Measurements from ENCODE around the gene TENM4.

The TENM4 gene

DNA sequence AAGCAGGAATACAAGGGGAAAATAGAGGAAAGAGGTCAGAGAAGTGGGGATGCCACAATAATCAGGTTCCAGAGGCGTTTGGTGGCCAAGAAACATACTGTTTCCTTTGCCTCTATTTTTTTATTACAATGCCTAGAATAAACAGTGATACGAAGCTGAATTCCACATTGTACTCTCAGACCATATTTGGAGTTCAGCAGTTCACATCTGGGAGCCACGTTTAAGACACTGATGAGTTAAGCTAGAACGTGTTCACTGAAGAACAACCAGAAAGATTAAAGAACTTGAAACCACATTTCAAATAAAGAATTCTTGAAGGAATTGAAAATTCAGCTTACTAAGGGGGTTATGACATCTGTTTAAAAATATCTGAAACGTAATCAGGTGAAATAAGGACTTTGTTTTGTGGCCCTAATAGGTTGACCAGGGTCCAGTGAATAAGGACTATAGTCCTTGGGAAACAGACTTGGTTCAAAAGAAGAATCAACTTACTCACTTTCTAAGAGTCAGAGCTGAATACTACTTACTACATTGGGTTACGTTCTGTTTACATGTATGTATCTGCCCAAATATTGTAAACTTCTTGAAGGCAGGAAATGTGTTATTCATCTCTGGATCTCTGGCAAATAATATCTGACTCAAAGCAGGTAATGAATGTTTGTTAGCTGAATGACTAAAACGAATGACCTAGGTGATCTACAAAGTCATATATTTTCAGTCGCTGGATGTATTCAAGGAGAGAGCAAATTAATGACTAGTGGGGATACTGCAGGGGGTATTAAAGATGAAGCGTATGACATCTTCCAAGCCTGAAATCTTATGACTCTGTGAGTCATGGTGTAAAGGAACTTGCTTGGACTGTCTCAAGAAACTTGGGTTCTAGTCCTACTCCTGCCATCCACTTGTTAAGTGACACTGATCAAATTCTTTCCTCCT lies 619.2 kb downstream of the TENM4 start:
- CTCF ChIA-PET: interaction anchor here (0.7 to 2.6 kb wide), 7 partner anchors 11 to 176 kb away, joined by 3 to 8 read pairs (median 4); no protein-coding TSS in a partner anchor
- POLR2A ChIA-PET: no interaction called here
- no peak for DNase-seq (ENCODE audit: low read depth, low spot score)
- H3K4me3 ChIP-seq (ENCODE audit: low read depth, low read length): no peak overlapping the region
- TF ChIP-seq, protein P1, sequence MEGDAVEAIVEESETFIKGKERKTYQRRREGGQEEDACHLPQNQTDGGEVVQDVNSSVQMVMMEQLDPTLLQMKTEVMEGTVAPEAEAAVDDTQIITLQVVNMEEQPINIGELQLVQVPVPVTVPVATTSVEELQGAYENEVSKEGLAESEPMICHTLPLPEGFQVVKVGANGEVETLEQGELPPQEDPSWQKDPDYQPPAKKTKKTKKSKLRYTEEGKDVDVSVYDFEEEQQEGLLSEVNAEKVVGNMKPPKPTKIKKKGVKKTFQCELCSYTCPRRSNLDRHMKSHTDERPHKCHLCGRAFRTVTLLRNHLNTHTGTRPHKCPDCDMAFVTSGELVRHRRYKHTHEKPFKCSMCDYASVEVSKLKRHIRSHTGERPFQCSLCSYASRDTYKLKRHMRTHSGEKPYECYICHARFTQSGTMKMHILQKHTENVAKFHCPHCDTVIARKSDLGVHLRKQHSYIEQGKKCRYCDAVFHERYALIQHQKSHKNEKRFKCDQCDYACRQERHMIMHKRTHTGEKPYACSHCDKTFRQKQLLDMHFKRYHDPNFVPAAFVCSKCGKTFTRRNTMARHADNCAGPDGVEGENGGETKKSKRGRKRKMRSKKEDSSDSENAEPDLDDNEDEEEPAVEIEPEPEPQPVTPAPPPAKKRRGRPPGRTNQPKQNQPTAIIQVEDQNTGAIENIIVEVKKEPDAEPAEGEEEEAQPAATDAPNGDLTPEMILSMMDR (IDR thresholded peaks at IDR 0.05; ENCODE audit: insufficient read depth, low read length, missing control alignments): no peak

DNA sequence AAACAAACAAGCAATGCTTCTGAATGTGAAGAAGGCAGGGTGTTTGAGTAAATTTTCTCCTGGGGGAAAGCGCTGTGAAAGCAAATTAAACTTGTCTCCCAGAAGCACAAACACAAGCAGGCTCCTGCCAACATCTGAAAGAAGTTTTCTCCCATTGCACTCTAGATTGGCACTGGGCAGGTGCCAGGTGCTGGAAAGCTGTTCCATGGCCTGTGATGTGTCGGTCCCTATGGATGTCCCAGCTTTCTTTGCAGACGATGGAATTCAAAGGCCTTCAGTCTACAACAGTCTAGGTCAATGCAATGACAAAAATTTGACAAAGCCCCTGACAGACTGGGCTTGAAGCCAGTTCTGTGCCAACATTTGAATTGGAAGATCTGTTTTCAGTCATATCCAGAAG lies 620.1 kb downstream of the TENM4 start:
- TF ChIP-seq, protein P1 (IDR thresholded peaks at IDR 0.05; ENCODE audit: insufficient read depth, low read length, missing control alignments): no peak
- no peak for DNase-seq (ENCODE audit: low read depth, low spot score)
- CTCF ChIA-PET: interaction anchor here (1.1 to 2.6 kb wide), 3 partner anchors 10 to 20 kb away, joined by 4 to 8 read pairs (median 7); no protein-coding TSS in a partner anchor
- no peak overlapping the region for H3K4me3 ChIP-seq (ENCODE audit: low read depth, low read length)
- POLR2A ChIA-PET: no interaction called here

DNA sequence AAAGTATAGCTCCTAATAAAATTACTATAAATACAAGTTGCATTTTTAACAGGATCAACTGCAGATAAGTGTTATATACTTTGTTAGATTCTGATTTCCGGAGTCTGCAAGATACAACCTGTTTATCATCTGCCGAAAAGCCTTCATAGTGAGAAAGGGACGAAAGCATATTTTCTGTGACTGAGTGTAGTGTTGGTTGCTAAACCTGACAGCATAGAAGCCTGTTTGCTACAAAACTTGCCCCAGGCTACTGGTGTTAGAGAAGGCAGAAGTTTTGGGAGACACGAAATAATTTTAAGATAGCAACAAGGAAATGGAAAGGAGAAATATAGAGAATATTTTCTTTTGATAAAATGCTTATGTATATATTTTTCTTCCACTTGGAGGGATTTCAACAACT lies 622.6 kb downstream of the TENM4 start:
- TF ChIP-seq, protein P1 (IDR thresholded peaks at IDR 0.05; ENCODE audit: insufficient read depth, low read length, missing control alignments): no peak
- ChIA-PET CTCF (interaction anchor here (2.3 kb wide), 1 partner anchor 20 kb away, joined by 9 read pairs; no protein-coding TSS in a partner anchor), POLR2A (no interaction called here)
- no peak for DNase-seq (ENCODE audit: low read depth, low spot score)
- no peak overlapping the region for H3K4me3 ChIP-seq (ENCODE audit: low read depth, low read length)

DNA sequence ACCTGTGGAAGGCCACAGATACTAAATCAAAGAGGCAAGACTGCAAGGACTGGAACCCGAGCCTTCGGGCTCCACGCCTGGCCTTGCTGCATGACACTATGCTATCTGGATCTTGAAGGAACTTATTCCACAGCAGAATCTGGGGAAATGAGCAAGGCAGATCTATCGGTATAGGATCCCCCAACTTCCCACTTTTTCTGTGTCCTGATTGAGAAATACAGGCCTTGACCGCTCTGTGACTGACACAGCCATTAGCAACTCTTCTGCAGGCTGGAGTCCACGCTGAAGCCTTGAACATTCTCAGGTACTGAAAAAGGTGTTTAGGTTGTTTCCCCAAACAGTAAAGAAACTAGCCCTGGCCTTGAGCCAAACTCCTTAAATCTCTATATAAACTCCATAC lies 625.0 kb downstream of the TENM4 start:
- ChIA-PET POLR2A (no interaction called here), CTCF (interaction anchor here (2.3 to 8.7 kb wide), 2 partner anchors 16 to 17 kb away, joined by 9 to 113 read pairs; no protein-coding TSS in a partner anchor)
- no peak overlapping the region for H3K4me3 ChIP-seq (ENCODE audit: low read depth, low read length)
- TF ChIP-seq, protein P1 (IDR thresholded peaks at IDR 0.05; ENCODE audit: insufficient read depth, low read length, missing control alignments): no peak
- DNase-seq (ENCODE audit: low read depth, low spot score): no peak

DNA sequence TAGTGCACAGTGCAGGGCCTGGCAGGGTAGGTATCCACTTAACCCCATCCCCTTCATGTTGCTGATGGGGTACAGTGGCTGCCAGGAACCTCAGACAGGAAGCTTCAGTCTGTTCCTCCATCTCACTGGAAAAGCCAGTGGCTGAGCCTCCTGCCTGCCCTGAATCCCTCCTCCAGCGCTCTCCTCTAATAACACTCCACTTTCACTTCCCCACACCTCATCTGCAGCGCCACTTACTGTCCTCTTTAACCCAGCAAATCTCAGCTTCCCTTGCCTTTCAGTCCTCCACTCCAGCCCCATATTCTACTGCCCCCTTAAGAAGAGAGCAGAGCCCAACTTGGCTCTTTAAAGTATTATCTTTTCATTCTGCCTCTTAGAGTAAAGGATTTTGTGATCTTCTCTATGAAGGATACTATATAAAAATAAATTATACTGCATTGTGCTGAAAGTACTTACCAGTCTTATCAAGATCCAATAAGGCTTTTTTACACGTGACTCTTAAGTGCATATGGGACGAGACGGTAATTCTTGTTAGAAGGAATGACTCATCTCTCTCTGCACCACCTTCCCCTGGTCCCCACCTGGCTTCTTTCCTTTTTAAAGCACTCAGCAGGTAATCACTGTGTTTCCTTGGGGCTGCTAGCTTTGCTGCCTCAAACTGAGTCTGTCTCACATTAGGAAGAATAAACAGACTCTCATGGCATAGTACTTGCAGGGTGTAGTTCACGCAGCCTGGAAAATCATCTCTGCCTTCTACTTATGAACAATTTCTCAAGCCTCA lies 628.1 kb downstream of the TENM4 start:
- POLR2A ChIA-PET: no interaction called here
- TF ChIP-seq, protein P1 (IDR thresholded peaks at IDR 0.05; ENCODE audit: insufficient read depth, low read length, missing control alignments): peak; percentile 5
- CTCF ChIA-PET: interaction anchor here (1.2 to 8.7 kb wide), 2 partner anchors 13 to 165 kb away, joined by 3 to 113 read pairs; no protein-coding TSS in a partner anchor
- DNase-seq (ENCODE audit: low read depth, low spot score): no peak
- no peak overlapping the region for H3K4me3 ChIP-seq (ENCODE audit: low read depth, low read length)
